HL-60 (cell line): ENCODE results near the gene MARK2.

Experiments used
- GABPA ChIP-seq: IDR thresholded peaks from 2 replicates; pipeline ENCODE4 v1.6.1; 2012; ENCODE audit warnings: low read depth
- POLR2AphosphoS5 ChIP-seq: IDR thresholded peaks from 2 replicates; pipeline ENCODE4 v1.6.1; 2012; ENCODE audit warnings: low read depth
- SPI1 ChIP-seq: IDR thresholded peaks from 2 replicates; pipeline ENCODE4 v1.6.1; 2012; ENCODE audit warnings: low read depth, mild to moderate bottlenecking, borderline replicate concordance
- TF ChIP-seq, protein P1 (sequence below): IDR thresholded peaks from one replicate; pipeline ENCODE4 v1.5.1; 2011; ENCODE audit warnings: low read length, control low read depth, inconsistent platforms; ENCODE audit not compliant: insufficient read depth
- TF ChIP-seq, protein P2 (sequence below): IDR thresholded peaks from 2 replicates; pipeline ENCODE4 v1.6.1; 2012; ENCODE audit warnings: low read depth; ENCODE audit not compliant: insufficient replicate concordance

DNA sequence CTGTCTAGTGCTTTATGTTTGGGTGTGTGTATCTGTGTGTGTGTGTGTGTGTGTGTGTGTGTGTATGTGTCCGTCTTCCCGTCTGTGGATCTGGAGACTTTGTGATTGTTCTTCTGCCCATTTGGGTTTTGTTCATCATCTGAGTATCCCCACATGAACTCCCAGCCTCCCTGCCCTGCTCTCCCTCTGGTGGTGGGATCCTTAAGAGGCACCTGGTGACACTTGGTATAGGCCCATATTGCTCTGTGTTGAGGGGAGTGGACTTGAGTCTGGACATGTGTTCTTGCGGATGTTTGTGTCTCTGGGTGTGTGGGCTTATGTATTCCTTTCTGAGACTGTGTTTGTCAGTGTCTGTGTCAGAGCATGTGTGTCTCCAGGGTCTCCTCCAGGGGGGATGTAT, 62.8 kb downstream of the MARK2 start:
- TF ChIP-seq, protein P1, sequence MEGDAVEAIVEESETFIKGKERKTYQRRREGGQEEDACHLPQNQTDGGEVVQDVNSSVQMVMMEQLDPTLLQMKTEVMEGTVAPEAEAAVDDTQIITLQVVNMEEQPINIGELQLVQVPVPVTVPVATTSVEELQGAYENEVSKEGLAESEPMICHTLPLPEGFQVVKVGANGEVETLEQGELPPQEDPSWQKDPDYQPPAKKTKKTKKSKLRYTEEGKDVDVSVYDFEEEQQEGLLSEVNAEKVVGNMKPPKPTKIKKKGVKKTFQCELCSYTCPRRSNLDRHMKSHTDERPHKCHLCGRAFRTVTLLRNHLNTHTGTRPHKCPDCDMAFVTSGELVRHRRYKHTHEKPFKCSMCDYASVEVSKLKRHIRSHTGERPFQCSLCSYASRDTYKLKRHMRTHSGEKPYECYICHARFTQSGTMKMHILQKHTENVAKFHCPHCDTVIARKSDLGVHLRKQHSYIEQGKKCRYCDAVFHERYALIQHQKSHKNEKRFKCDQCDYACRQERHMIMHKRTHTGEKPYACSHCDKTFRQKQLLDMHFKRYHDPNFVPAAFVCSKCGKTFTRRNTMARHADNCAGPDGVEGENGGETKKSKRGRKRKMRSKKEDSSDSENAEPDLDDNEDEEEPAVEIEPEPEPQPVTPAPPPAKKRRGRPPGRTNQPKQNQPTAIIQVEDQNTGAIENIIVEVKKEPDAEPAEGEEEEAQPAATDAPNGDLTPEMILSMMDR, result no peak
- no peak for TF ChIP-seq POLR2AphosphoS5
- no peak for TF ChIP-seq SPI1
- TF ChIP-seq, protein P2, sequence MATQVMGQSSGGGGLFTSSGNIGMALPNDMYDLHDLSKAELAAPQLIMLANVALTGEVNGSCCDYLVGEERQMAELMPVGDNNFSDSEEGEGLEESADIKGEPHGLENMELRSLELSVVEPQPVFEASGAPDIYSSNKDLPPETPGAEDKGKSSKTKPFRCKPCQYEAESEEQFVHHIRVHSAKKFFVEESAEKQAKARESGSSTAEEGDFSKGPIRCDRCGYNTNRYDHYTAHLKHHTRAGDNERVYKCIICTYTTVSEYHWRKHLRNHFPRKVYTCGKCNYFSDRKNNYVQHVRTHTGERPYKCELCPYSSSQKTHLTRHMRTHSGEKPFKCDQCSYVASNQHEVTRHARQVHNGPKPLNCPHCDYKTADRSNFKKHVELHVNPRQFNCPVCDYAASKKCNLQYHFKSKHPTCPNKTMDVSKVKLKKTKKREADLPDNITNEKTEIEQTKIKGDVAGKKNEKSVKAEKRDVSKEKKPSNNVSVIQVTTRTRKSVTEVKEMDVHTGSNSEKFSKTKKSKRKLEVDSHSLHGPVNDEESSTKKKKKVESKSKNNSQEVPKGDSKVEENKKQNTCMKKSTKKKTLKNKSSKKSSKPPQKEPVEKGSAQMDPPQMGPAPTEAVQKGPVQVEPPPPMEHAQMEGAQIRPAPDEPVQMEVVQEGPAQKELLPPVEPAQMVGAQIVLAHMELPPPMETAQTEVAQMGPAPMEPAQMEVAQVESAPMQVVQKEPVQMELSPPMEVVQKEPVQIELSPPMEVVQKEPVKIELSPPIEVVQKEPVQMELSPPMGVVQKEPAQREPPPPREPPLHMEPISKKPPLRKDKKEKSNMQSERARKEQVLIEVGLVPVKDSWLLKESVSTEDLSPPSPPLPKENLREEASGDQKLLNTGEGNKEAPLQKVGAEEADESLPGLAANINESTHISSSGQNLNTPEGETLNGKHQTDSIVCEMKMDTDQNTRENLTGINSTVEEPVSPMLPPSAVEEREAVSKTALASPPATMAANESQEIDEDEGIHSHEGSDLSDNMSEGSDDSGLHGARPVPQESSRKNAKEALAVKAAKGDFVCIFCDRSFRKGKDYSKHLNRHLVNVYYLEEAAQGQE, result no peak
- no peak for TF ChIP-seq GABPA
